CD4-positive, alpha-beta T cell treated with Interleukin-10 for 1 hour (primary cell): ENCODE results near the gene FKTN.

Experiments used
- DNase-seq: peaks from one replicate; pipeline ENCODE4 v3.0.0-alpha.2; 2020

The FKTN gene

GRCh38 chr9:105679257-105680022, 121.5 kb downstream of the FKTN start:
- no peak for DNase-seq

DNA sequence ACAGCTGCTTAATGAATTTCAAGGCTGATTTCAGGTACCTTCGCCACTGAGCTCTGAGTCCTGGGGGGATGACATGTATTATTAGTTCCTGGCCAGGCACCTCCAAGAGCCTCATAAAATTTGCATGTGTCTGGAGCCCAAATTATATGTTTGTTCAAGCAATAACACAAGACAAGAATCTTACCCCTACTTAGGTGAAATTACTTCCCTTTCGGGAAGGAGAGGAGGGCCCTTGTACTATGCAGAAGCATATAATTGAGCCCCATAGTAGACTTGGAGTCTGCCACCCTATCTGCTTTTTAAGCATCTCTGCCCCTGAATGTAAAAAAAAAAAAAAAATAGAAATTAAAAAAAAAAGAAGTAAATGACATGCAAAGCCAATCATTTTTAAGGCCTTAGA, 123.4 kb downstream of the FKTN start:
- DNase-seq = no peak

- no peak for DNase-seq
These were observed 123.8 kb downstream of the FKTN start for GRCh38 chr9:105681724-105682123.

DNA sequence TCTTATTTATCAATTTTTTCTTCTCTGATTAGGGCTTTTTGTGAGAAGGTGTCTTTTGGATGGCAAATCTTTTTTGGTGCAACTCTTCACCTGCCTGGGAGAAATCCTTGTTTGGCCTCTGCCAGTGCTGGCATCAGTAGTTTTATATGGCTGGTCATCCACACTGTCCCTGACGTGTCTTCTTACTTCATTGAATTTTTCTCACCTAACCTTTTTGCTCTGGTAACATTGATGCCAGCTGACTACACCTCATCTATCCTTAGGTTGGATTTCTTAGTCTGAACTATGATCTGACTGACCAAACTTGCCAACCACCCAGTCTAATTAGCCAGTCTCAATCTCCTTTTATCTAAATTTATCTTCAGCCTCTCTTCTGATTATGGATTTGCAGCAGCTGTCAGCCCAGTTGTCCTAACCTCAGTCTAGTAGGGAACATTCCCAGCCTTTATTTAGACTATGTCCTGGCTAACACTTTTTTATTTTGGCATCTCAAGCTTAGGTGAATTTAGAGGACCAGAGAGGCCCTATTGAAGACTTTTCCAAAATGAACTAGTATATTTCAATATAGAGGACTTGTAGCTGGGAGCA, 125.9 kb downstream of the FKTN start:
- no peak for DNase-seq

- DNase-seq = no peak
These were observed 129.0 kb downstream of the FKTN start for GRCh38 chr9:105686936-105687335.
